ENCODE measurements around the gene PTGIS.

DNA sequence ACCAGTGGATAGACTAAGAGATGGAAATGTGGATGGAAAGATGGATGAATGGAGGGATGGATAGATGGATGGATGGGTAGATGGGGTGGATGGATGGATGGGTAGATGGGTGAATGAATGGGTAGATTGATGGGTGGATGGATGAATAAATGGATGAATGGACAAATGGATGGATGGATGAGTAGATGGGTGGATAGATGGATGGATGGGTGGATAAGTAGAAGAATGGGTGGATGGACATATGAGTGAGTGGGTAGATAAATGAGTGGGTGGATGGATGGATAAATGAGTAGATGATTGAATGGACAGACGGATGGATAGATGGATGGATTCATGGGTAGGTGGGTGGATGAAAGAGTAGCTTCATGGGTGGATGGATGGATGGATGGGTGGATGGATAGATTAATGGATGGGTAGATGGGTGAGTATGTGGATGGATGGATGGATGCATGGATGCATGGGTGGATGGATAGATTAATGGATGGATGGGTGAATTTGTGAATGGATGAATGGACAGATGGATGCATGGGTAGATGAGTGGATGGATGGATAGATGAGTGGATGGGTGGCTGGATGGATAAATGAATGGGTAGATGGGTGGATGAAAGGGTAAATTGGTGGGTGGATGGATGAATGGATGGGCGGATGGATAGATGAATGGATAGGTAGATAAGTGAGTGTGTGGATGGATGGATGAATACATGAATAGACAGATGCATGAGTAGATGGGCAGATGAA lies 56.0 kb downstream of the PTGIS start:
- TF ChIP-seq, protein P1, sequence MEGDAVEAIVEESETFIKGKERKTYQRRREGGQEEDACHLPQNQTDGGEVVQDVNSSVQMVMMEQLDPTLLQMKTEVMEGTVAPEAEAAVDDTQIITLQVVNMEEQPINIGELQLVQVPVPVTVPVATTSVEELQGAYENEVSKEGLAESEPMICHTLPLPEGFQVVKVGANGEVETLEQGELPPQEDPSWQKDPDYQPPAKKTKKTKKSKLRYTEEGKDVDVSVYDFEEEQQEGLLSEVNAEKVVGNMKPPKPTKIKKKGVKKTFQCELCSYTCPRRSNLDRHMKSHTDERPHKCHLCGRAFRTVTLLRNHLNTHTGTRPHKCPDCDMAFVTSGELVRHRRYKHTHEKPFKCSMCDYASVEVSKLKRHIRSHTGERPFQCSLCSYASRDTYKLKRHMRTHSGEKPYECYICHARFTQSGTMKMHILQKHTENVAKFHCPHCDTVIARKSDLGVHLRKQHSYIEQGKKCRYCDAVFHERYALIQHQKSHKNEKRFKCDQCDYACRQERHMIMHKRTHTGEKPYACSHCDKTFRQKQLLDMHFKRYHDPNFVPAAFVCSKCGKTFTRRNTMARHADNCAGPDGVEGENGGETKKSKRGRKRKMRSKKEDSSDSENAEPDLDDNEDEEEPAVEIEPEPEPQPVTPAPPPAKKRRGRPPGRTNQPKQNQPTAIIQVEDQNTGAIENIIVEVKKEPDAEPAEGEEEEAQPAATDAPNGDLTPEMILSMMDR (IDR thresholded peaks at IDR 0.05 in 8 of 11, conservative IDR thresholded peaks at IDR 0.05 in 3 of 11) = no peak
- TF ChIP-seq POLR2A (IDR thresholded peaks at IDR 0.05) (no peak), POLR2AphosphoS5 (IDR thresholded peaks at IDR 0.05) (no peak)
